Lower leg skin (tissue), 3 donors: ENCODE measurements around the gene TBPL2.

Experiments used
- POLR2A ChIP-seq, 2 donors: fragments of 450-650 bp; IDR thresholded peaks; one replicate each; pipeline ENCODE4 v1.6.1; 2016 to 2017; ENCODE audit warnings: antibody characterized with exemption in 2 of 2, mild to moderate bottlenecking in 1 of 2, moderate library complexity in 1 of 2
- TF ChIP-seq, protein P1 (sequence below), 3 donors: fragments of 450-650 bp; IDR thresholded peaks; one replicate each; pipeline ENCODE4 v1.5.1; 2016; ENCODE audit warnings: antibody characterized with exemption in 3 of 3, mild to moderate bottlenecking in 3 of 3, moderate library complexity in 2 of 3

DNA sequence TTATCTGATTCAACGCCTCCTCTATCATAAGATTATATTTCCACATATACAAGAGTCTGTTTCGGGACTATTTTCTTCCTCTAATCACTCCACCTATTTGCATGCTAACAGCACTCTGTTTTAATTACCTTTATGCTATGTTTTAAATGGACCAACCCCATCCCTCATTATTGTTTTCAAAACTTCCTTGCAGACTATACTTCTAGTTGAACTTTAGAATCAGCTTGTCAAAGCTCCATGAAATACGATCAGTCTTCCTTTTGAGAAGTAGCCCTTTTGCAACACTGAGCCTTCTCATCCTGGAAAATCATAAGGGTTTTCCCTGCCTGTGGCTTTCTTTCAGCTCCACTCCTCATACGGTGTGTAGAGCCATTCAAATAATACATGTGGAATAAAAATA, 65.6 kb downstream of the TBPL2 start:
- TF ChIP-seq, protein P1, sequence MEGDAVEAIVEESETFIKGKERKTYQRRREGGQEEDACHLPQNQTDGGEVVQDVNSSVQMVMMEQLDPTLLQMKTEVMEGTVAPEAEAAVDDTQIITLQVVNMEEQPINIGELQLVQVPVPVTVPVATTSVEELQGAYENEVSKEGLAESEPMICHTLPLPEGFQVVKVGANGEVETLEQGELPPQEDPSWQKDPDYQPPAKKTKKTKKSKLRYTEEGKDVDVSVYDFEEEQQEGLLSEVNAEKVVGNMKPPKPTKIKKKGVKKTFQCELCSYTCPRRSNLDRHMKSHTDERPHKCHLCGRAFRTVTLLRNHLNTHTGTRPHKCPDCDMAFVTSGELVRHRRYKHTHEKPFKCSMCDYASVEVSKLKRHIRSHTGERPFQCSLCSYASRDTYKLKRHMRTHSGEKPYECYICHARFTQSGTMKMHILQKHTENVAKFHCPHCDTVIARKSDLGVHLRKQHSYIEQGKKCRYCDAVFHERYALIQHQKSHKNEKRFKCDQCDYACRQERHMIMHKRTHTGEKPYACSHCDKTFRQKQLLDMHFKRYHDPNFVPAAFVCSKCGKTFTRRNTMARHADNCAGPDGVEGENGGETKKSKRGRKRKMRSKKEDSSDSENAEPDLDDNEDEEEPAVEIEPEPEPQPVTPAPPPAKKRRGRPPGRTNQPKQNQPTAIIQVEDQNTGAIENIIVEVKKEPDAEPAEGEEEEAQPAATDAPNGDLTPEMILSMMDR (IDR thresholded peaks at IDR 0.05) = no peak
- TF ChIP-seq POLR2A (IDR thresholded peaks at IDR 0.05) = no peak
